AG09309 (cell line): ENCODE data around the gene RYR1.

Source experiments
- DNase-seq: peaks from one replicate; pipeline ENCODE4 v3.0.0-alpha.2; 2010; ENCODE audit warnings: low read depth
- H3K4me3 ChIP-seq: 2 replicates; pipeline ENCODE4 v1.5.1; 2011; ENCODE audit warnings: mild to moderate bottlenecking, low read depth, low read length, moderate library complexity; ENCODE audit not compliant: control insufficient read depth
- CTCF ChIP-seq: IDR thresholded peaks from 2 replicates; pipeline ENCODE4 v1.5.1; 2011; ENCODE audit warnings: mild to moderate bottlenecking, low read depth, low read length, inconsistent platforms; ENCODE audit not compliant: insufficient read depth, control insufficient read depth; ENCODE audit errors: missing control alignments

The RYR1 gene

DNA sequence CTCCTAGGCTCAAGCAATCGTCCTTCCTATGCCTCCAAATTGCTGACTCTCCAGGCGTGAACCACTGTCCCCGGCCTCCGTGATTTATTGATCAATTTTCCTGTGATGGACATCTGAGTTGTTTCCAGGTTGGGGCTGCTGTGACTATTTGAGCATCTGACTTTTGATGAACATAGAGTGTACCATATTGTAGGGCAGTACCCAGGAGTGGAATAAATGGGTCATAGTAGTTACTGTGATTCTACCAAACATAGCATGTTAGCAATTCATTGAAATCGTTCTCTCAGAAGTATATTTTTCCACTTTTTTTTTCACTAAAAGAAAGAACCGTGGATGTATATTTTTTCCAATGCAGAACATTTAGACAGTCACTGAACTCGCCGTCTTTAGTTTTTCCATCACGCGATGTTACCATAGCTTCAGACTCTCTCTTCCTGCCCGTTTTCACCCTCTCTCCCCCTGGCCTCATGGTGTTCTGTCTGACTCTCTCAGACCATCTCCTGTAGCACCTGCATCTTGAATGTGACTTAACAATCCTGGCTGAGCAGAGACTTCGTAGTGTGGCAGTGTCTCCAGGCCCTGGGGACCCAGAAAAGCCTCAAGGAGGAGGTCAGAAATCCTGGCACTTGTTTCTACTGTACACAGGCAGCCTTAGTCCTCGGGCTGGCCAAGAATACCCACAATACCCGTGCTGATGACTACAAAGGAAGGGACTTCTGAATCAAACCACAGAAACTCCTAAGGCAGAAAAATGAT, 4.3 kb upstream of the RYR1 start:
- no peak overlapping the region for H3K4me3 ChIP-seq
- DNase-seq, result no peak
- TF ChIP-seq CTCF, result no peak

- TF ChIP-seq CTCF, result no peak
- H3K4me3 ChIP-seq, result no peak overlapping the region
Observed at GRCh38 chr19:38429811-38430156, 3.7 kb upstream of the RYR1 start.

GRCh38 chr19:38430931-38431330, 2.6 kb upstream of the RYR1 start:
- no peak for TF ChIP-seq CTCF

More at GRCh38 chr19:38429811-38430156, 3.7 kb upstream of the RYR1 start:
- DNase-seq, result no peak

DNA sequence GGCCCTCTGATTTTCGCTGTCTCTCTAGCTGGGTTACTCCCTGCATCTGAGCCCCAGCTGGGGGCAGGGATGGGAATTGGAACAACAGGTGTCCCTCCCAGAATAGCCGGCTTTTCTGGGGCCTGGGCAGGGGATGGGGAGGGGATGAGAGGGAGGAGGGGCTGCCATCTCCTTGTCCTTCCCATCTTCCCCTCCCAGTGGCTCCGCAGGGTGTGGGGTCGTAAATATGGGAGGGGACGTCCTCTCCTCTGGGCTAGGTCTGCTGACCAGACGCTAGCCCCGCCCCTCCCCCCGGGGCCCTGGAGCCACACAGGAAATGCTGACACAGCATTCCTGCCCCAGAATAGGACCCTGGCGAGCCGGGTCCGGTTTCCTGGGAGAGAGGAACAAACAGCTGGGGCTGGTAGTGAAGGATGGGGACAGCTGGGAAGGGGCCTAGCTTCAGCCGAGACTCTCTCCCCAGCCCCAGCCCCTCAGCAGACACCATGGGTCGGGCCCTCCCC, 1.1 kb downstream of the RYR1 start:
- no peak overlapping the region for H3K4me3 ChIP-seq
- no peak for DNase-seq
- no peak for TF ChIP-seq CTCF

More at GRCh38 chr19:38430931-38431330, 2.6 kb upstream of the RYR1 start:
- no peak overlapping the region for H3K4me3 ChIP-seq
- DNase-seq, result no peak

DNA sequence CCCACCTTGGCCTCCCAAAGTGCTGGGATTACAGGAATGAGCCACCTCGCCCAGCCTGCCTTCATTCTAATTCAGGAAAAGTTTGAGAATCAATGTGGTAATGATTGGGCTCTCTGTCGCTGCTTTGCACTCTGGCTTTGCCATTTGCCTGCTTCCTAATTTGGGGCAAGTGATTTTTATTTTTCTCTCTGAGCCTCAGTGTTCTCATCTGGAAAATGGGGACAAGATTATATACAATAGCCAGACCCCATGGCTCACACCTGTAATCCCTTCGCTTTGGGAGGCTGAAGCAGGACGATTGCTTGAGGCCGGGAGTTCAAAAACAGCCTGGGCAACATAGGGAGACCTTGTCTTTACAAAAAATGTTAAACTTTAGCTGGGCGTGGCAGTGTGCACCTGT, 3.8 kb downstream of the RYR1 start:
- no peak overlapping the region for H3K4me3 ChIP-seq
- no peak for TF ChIP-seq CTCF
- no peak for DNase-seq

- no peak for TF ChIP-seq CTCF
Observed at GRCh38 chr19:38437917-38438316, 4.4 kb downstream of the RYR1 start.

More at GRCh38 chr19:38437917-38438316, 4.4 kb downstream of the RYR1 start:
- H3K4me3 ChIP-seq, result no peak overlapping the region
- DNase-seq, result no peak
